Measurements from ENCODE around the gene ARMC7.

ARMC7 gene

DNA sequence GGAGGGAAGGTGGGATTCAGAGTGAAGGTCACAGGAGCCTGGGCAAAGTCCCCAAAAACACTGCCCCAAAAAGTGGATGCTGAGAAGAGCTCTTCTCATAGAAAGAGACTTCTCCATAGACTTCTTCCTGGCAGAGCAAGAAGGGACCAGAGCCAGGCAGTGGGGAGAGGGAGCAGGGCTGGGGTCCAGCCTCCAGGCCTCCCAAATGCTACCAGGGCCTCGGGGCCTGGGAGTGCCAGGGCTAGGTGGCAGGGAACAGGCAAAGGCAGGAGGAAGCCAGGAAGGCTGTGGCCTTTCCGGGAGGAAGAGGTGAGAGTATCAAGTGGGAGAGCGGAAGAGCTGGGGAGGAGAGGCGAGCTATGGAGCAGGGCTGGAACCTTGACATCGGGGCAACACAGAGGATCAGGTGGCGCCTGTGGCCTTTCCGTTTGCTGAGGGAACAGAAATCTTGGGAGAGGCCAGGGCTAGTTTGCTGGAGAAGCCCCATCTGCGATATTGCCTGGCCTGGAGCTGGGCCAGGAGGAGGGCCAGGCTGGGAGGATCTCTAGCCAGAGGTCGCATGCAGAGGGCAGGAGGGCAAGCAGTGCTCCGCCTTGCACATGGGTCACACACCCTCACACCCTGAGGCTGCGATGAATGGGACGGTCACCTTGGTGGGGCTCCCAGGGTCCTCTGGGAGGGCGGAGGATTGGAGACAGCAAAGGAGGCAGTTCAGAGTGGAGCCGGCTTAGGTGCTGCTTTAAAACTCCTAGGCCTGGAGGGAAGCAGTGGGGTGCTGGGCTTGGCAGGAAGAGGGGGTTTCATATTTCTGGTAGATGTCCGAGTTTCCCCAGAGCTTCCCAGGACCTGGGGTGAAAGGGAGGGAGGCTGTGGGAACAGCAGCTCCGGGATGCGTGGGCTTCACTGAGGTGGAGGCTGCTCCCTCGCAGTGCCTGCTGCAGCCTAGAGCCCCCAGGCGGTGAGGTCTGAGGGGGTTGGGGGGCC is 18.6 kb upstream of the ARMC7 start:
- H3K36me3 ChIP-seq (ENCODE audit: control insufficient read depth in 4 of 4, insufficient read depth in 4 of 4, low read length in 3 of 4): peaks cover 0 to 11% (median 2%) of the 10 kb centered on the region in 4 experiments
- ChIA-PET POLR2A (interaction anchor here (0.9 kb wide), 1 partner anchor 30 kb away, joined by 4 read pairs; no protein-coding TSS in a partner anchor), CTCF (interaction anchor here (0.7 to 1.7 kb wide), 7 partner anchors 12 to 380 kb away, joined by 3 to 9 read pairs (median 3); no protein-coding TSS in a partner anchor)
- no peak overlapping the region for H3K27ac ChIP-seq (ENCODE audit: insufficient read depth in 1 of 2, low read depth in 1 of 2, low read length in 2 of 2, poor library complexity in 1 of 2, severe bottlenecking in 2 of 2)
- WGBS (ENCODE audit: insufficient coverage): 95% methylated on average over 17 of the region's 19 CpGs
- H3K27me3 ChIP-seq (replicated peaks in 2 of 5; ENCODE audit: control insufficient read depth in 4 of 5, insufficient read depth in 5 of 5, low read length in 4 of 5): no peaks in the 10 kb centered on the region
- no peak for DNase-seq
- no peaks in the 10 kb centered on the region for H3K9me3 ChIP-seq (ENCODE audit: control extremely low read depth in 1 of 5, control insufficient read depth in 4 of 5, insufficient read depth in 2 of 5, low read depth in 1 of 5, low read length in 4 of 5)
- peaks cover 0 to 65% (median 33%) of the 10 kb centered on the region in 4 experiments for H3K4me1 ChIP-seq (ENCODE audit: control extremely low read depth in 1 of 4, control insufficient read depth in 4 of 4, insufficient read depth in 4 of 4, low read length in 3 of 4)
- H3K4me3 ChIP-seq (ENCODE audit: control insufficient read depth in 1 of 7, extremely low read depth in 1 of 7, insufficient read depth in 4 of 7, low read depth in 2 of 7, low read length in 6 of 7): no peak overlapping the region

DNA sequence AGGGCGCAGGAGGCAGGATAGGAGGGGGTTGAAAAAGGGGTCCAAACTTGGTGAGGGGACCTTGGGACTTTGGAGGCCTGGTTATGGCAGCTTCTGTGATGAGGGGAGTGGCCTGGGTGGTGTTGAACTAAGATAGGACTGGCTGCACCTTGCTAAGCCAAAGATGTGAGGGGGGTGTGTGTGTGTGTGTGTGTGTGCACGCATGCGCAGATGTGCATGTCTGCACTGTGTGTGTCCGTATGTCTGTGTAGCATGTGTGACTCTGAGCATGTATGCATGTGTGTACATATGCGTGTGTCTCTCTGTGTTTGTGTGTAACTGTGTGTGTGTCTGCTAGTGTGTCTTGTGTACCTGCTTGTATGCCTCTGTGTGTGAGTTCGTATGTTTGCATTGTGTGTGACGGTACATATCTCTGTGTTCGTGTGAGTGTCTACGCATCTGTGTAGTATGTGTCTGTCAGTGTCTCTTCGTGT is 17.9 kb upstream of the ARMC7 start:
- Histone ChIP-seq H3K4me3 (ENCODE audit: control insufficient read depth in 1 of 7, extremely low read depth in 1 of 7, insufficient read depth in 4 of 7, low read depth in 2 of 7, low read length in 6 of 7) (no peak overlapping the region), H3K9me3 (ENCODE audit: control extremely low read depth in 1 of 5, control insufficient read depth in 4 of 5, insufficient read depth in 2 of 5, low read depth in 1 of 5, low read length in 4 of 5) (no peaks in the 10 kb centered on the region), H3K4me1 (ENCODE audit: control extremely low read depth in 1 of 4, control insufficient read depth in 4 of 4, insufficient read depth in 4 of 4, low read length in 3 of 4) (peaks cover 0 to 69% (median 37%) of the 10 kb centered on the region in 4 experiments), H3K36me3 (ENCODE audit: control insufficient read depth in 4 of 4, insufficient read depth in 4 of 4, low read length in 3 of 4) (peaks cover 0 to 11% (median 2%) of the 10 kb centered on the region in 4 experiments), H3K27ac (ENCODE audit: insufficient read depth in 1 of 2, low read depth in 1 of 2, low read length in 2 of 2, poor library complexity in 1 of 2, severe bottlenecking in 2 of 2) (no peak overlapping the region), H3K27me3 (replicated peaks in 2 of 5; ENCODE audit: control insufficient read depth in 4 of 5, insufficient read depth in 5 of 5, low read length in 4 of 5) (no peaks in the 10 kb centered on the region)
- 85% methylated on average over 5 of the region's 10 CpGs for WGBS (ENCODE audit: insufficient coverage)
- no peak for DNase-seq
- CTCF ChIA-PET: interaction anchor here (1.7 kb wide), 2 partner anchors 13 to 32 kb away, joined by 3 to 4 read pairs; no protein-coding TSS in a partner anchor
- POLR2A ChIA-PET: no interaction called here

DNA sequence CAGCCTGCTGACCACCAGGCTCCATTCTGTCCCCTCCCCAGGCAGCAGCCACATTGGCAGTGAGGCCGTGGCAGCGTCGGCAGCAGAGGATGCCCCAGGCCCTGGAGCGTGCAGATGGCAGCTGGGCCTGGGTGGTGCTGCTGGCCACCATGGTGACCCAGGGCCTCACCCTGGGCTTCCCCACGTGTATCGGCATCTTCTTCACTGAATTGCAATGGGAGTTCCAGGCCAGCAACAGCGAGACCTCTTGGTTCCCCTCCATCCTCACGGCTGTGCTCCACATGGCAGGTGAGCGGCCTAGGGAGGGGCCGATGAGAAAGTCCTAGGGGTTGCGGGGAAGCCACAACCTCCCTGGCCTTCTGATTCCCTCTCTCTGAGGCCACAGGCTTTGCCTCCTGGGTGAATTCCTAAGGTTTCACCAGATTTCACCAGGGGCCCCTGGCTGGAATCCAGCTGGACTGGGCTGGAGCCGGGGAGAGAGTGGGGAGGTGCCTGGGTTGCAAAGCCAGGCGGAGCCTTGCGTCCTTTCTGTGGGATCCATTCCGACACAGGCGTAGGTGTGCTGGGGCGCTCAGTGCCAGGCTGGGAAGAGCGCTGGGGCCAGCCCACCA is 16.1 kb upstream of the ARMC7 start:
- Histone ChIP-seq H3K4me3 (ENCODE audit: control insufficient read depth in 1 of 7, extremely low read depth in 1 of 7, insufficient read depth in 4 of 7, low read depth in 2 of 7, low read length in 6 of 7) (no peak overlapping the region), H3K27ac (ENCODE audit: insufficient read depth in 1 of 2, low read depth in 1 of 2, low read length in 2 of 2, poor library complexity in 1 of 2, severe bottlenecking in 2 of 2) (no peak overlapping the region), H3K36me3 (ENCODE audit: control insufficient read depth in 4 of 4, insufficient read depth in 4 of 4, low read length in 3 of 4) (peaks cover 0 to 22% (median 5%) of the 10 kb centered on the region in 4 experiments), H3K27me3 (replicated peaks in 2 of 5; ENCODE audit: control insufficient read depth in 4 of 5, insufficient read depth in 5 of 5, low read length in 4 of 5) (no peaks in the 10 kb centered on the region), H3K9me3 (ENCODE audit: control extremely low read depth in 1 of 5, control insufficient read depth in 4 of 5, insufficient read depth in 2 of 5, low read depth in 1 of 5, low read length in 4 of 5) (no peaks in the 10 kb centered on the region), H3K4me1 (ENCODE audit: control extremely low read depth in 1 of 4, control insufficient read depth in 4 of 4, insufficient read depth in 4 of 4, low read length in 3 of 4) (peaks cover 0 to 59% (median 28%) of the 10 kb centered on the region in 4 experiments)
- DNase-seq: no peak
- ChIA-PET CTCF (interaction anchor here (0.7 to 3.7 kb wide), 5 partner anchors 15 to 38 kb away, joined by 3 to 14 read pairs (median 4); partner anchors contain the start of gene NT5C), POLR2A (interaction anchor here (0.6 kb wide), 2 partner anchors 49 to 77 kb away, joined by 3 read pairs; no protein-coding TSS in a partner anchor)
- 92% methylated on average over 16 of the region's 18 CpGs for WGBS (ENCODE audit: insufficient coverage)

DNA sequence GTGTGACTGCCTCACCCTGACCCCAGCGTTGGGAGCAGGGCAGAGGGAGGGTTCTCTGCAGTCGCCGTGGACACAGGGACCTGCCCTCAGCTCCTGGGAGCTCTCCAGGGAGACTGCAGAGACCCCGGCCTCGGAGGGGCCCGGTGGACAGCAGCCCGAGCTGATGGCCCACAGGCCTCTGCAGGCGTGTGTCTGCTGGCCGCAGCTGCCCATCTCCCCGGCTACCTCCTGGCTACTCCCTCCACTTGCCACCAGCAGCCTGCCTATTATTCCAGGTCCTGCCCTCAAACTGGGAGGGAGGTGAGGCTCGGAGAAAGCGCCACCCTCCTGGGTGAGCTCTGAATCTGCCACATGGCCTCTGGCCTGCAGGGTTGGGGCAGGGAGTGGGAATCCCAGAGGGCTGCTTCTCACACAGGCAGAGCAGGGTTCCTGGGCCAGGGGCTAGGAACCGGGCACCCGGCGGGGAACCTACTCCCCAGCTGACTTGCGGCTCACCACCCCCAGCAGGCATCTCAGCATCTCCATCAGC is 14.8 kb upstream of the ARMC7 start:
- Histone ChIP-seq H3K4me1 (ENCODE audit: control extremely low read depth in 1 of 4, control insufficient read depth in 4 of 4, insufficient read depth in 4 of 4, low read length in 3 of 4) (peaks cover 0 to 47% (median 20%) of the 10 kb centered on the region in 4 experiments), H3K4me3 (ENCODE audit: control insufficient read depth in 1 of 7, extremely low read depth in 1 of 7, insufficient read depth in 4 of 7, low read depth in 2 of 7, low read length in 6 of 7) (no peak overlapping the region), H3K9me3 (ENCODE audit: control extremely low read depth in 1 of 5, control insufficient read depth in 4 of 5, insufficient read depth in 2 of 5, low read depth in 1 of 5, low read length in 4 of 5) (no peaks in the 10 kb centered on the region), H3K27ac (ENCODE audit: insufficient read depth in 1 of 2, low read depth in 1 of 2, low read length in 2 of 2, poor library complexity in 1 of 2, severe bottlenecking in 2 of 2) (no peak overlapping the region), H3K36me3 (ENCODE audit: control insufficient read depth in 4 of 4, insufficient read depth in 4 of 4, low read length in 3 of 4) (peaks cover 0 to 32% (median 15%) of the 10 kb centered on the region in 4 experiments), H3K27me3 (replicated peaks in 2 of 5; ENCODE audit: control insufficient read depth in 4 of 5, insufficient read depth in 5 of 5, low read length in 4 of 5) (no peaks in the 10 kb centered on the region)
- ChIA-PET CTCF (interaction anchor here (0.5 to 3.7 kb wide), 7 partner anchors 16 to 36 kb away, joined by 3 to 14 read pairs (median 4); no protein-coding TSS in a partner anchor), POLR2A (no interaction called here)
- DNase-seq: no peak
- 82% methylated on average over 7 of the region's 16 CpGs for WGBS (ENCODE audit: insufficient coverage)

DNA sequence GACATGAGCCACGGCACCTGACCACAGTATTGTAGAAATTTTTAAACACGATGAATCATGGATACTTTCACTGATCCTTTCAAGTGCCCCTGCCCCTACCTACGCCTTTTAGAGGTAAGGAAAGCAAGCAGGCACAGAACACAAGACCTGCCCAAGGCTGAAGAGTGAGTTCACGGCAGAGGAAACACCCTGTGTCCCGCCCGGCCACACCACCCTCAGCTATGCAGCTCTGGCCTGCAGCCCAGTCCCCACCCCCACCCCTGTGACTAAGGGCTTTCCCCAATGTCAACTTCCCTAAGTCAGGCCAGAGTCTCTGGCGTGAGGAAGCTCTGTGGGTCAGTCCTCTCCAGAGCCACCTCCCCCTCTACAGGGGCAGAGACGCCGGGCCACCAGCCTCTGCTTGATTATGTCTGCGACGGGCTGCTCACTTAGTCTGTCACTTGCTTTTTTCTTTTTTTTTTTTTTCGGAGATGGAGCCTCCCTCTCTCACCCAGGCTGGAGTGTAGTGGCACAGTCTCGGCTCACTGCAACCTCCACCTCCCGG is 13.6 kb upstream of the ARMC7 start:
- POLR2A ChIA-PET: interaction anchor here (0.9 to 1.1 kb wide), 2 partner anchors 8 to 9 kb away, joined by 3 to 5 read pairs; partner anchors contain the start of gene SLC16A5
- H3K27ac ChIP-seq (ENCODE audit: insufficient read depth in 1 of 2, low read depth in 1 of 2, low read length in 2 of 2, poor library complexity in 1 of 2, severe bottlenecking in 2 of 2): peak overlapping the region in 1 of 2 experiments; percentile 64
- peaks cover 2 to 40% (median 20%) of the 10 kb centered on the region in 4 experiments for H3K36me3 ChIP-seq (ENCODE audit: control insufficient read depth in 4 of 4, insufficient read depth in 4 of 4, low read length in 3 of 4)
- H3K27me3 ChIP-seq (replicated peaks in 2 of 5; ENCODE audit: control insufficient read depth in 4 of 5, insufficient read depth in 5 of 5, low read length in 4 of 5): no peaks in the 10 kb centered on the region
- H3K9me3 ChIP-seq (ENCODE audit: control extremely low read depth in 1 of 5, control insufficient read depth in 4 of 5, insufficient read depth in 2 of 5, low read depth in 1 of 5, low read length in 4 of 5): no peaks in the 10 kb centered on the region
- CTCF ChIA-PET: interaction anchor here (1.4 to 3.7 kb wide), 5 partner anchors 10 to 35 kb away, joined by 3 to 15 read pairs (median 7); no protein-coding TSS in a partner anchor
- peak; percentile 78 to 95 (median 95) for DNase-seq
- H3K4me1 ChIP-seq (ENCODE audit: control extremely low read depth in 1 of 4, control insufficient read depth in 4 of 4, insufficient read depth in 4 of 4, low read length in 3 of 4): peaks cover 0 to 41% (median 18%) of the 10 kb centered on the region in 4 experiments
- 3% methylated on average over 6 of the region's 14 CpGs for WGBS (ENCODE audit: insufficient coverage)
- H3K4me3 ChIP-seq (ENCODE audit: control insufficient read depth in 1 of 7, extremely low read depth in 1 of 7, insufficient read depth in 4 of 7, low read depth in 2 of 7, low read length in 6 of 7): peak overlapping the region in 2 of 7 experiments; percentile 26 to 50

DNA sequence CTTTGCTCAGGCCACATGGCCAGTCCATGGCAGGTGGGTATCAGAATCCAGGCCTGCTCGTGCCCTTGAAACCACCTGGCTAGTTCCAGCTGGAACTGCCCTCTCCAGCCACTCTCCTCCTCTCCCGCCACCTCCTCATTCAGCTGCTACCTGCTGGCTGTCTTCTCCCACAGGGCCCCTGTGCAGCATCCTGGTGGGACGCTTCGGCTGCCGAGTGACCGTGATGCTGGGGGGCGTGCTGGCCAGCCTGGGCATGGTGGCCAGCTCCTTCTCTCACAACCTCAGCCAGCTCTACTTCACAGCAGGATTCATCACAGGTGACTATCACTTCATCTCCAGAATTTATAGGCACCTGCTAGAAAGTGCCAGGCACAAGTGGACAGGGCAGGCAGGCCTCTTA is 11.9 kb upstream of the ARMC7 start:
- ChIA-PET CTCF (interaction anchor here (3.0 kb wide), 1 partner anchor 8 kb away, joined by 15 read pairs; no protein-coding TSS in a partner anchor), POLR2A (interaction anchor here (1.3 kb wide), 1 partner anchor 21 kb away, joined by 3 read pairs; no protein-coding TSS in a partner anchor)

More for the DNA sequence above, 11.9 kb upstream of the ARMC7 start:
- WGBS (ENCODE audit: insufficient coverage): 98% methylated on average over 7 of the region's 7 CpGs
- Histone ChIP-seq H3K36me3 (ENCODE audit: control insufficient read depth in 4 of 4, insufficient read depth in 4 of 4, low read length in 3 of 4) (peaks cover 2 to 40% (median 20%) of the 10 kb centered on the region in 4 experiments), H3K4me1 (ENCODE audit: control extremely low read depth in 1 of 4, control insufficient read depth in 4 of 4, insufficient read depth in 4 of 4, low read length in 3 of 4) (peaks cover 0 to 38% (median 21%) of the 10 kb centered on the region in 4 experiments), H3K9me3 (ENCODE audit: control extremely low read depth in 1 of 5, control insufficient read depth in 4 of 5, insufficient read depth in 2 of 5, low read depth in 1 of 5, low read length in 4 of 5) (no peaks in the 10 kb centered on the region), H3K27me3 (replicated peaks in 2 of 5; ENCODE audit: control insufficient read depth in 4 of 5, insufficient read depth in 5 of 5, low read length in 4 of 5) (no peaks in the 10 kb centered on the region), H3K27ac (ENCODE audit: insufficient read depth in 1 of 2, low read depth in 1 of 2, low read length in 2 of 2, poor library complexity in 1 of 2, severe bottlenecking in 2 of 2) (no peak overlapping the region), H3K4me3 (ENCODE audit: control insufficient read depth in 1 of 7, extremely low read depth in 1 of 7, insufficient read depth in 4 of 7, low read depth in 2 of 7, low read length in 6 of 7) (no peak overlapping the region)
- DNase-seq: no peak

Data from common myeloid progenitor, CD34-positive (primary cell).